ENCODE data around the gene TMEM175. TPM values are rescaled to one million over a fixed set of nuclear protein-coding genes. Genes with fewer than 3 reads are reported as not detected.
"Not testable (repeated sequence)": the region's sequence is repeated elsewhere in the genome, so short reads cannot be mapped to it uniquely, and the experiment has no call there.

The TMEM175 gene
- total RNA-seq, 1 donor from 2014 or later, result 18.3 TPM

DNA sequence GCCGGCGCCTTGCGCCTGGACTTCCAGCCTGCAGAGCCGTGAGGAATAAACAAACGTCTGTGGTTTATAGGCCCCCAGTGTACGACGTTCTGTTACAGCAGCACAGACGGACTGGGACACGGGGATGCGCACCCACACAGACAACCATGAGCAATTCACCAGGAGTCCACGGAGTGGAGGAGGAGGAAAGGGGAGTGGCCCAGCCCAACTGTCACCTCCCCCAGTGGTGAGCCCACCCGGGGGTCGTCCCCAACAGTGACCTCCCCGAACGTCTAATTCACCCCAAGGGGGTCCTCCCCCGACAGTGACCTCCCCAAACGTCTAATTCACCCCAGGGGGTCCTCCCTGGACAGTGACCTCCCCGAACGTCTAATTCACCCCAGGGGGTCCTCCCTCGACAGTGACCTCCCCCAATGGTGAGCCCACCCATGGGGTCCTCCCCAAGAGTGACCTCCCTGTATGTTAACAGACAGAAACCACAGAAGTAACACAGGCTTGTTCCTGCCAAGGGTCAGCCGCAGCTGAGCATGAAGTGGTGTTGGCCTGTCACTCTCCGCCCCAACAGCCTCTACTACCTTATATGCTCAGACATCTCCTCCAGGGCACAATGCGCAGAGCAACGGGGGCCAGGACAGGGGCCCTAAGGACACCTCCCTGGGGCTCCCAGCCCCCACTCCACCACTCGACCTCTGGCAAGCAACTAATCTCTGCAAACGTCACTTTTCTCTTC is 6.3 kb upstream of the TMEM175 start:
- Histone ChIP-seq H3K4me1 (ENCODE audit: control insufficient read depth in 3 of 3, insufficient read depth in 3 of 3, low read length in 3 of 3) (peaks cover 16 to 20% (median 17%) of the 10 kb centered on the region in 3 donors), H3K27me3 (ENCODE audit: control insufficient read depth in 3 of 3, insufficient read depth in 3 of 3, low read length in 3 of 3) (no peaks in the 10 kb centered on the region), H3K9me3 (ENCODE audit: control insufficient read depth in 3 of 3, low read length in 3 of 3) (no peaks in the 10 kb centered on the region), H3K4me3 (ENCODE audit: low read length in 3 of 3) (no peak overlapping the region), H3K27ac (ENCODE audit: low read depth, low read length) (no peak overlapping the region), H3K36me3 (ENCODE audit: control insufficient read depth in 3 of 3, insufficient read depth in 3 of 3, low read length in 3 of 3) (peaks cover 0 to 3% (median 0%) of the 10 kb centered on the region in 3 donors), H3K9ac (ENCODE audit: low read depth in 1 of 3, low read length in 3 of 3) (no peak overlapping the region)

DNA sequence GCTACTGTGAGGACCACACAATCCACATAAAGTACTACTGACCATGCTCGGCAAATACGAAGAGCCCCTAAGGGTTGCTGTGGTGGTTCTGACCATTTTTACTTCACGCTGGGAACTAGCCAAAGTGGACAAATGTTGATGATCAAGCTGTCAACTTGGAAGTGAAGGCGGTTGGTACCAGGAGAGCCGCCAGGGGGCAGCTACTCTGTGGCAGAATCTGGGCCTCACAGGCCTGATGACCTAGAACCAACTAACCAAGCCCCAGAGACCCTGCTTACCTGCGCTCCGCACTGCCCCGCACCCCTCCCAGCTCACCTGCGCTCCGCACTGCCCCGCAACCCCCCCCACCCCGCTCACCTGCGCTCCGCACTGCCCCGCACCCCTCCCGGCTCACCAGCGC is 5.7 kb upstream of the TMEM175 start:
- Histone ChIP-seq H3K27me3 (ENCODE audit: control insufficient read depth in 3 of 3, insufficient read depth in 3 of 3, low read length in 3 of 3) (no peaks in the 10 kb centered on the region), H3K36me3 (ENCODE audit: control insufficient read depth in 3 of 3, insufficient read depth in 3 of 3, low read length in 3 of 3) (peaks cover 0 to 3% (median 0%) of the 10 kb centered on the region in 3 donors), H3K27ac (ENCODE audit: low read depth, low read length) (no peak overlapping the region), H3K4me3 (ENCODE audit: low read length in 3 of 3) (no peak overlapping the region), H3K4me1 (ENCODE audit: control insufficient read depth in 3 of 3, insufficient read depth in 3 of 3, low read length in 3 of 3) (peaks cover 21 to 25% (median 21%) of the 10 kb centered on the region in 3 donors), H3K9me3 (ENCODE audit: control insufficient read depth in 3 of 3, low read length in 3 of 3) (no peaks in the 10 kb centered on the region), H3K9ac (ENCODE audit: low read depth in 1 of 3, low read length in 3 of 3) (no peak overlapping the region)

DNA sequence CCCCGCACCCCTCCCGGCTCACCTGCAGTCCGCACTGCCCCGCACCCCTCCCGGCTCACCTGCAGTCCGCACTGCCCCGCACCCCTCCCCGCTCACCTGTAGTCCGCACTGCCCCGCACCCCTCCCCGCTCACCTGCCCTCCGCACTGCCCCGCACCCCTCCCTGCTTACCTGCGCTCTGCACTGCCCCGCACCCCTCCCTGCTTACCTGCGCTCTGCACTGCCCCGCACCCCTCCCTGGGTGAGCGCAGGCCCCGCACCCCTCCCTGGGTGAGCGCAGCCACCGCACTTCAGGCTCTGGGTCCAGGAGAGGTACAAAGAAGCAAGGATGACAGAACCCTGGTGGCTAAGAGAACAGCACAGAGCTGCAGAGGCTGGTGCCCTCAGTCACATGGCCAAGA is 4.7 kb upstream of the TMEM175 start:
- not testable (repeated sequence) for H3K36me3 ChIP-seq (ENCODE audit: control insufficient read depth in 3 of 3, insufficient read depth in 3 of 3, low read length in 3 of 3); H3K9me3 ChIP-seq (ENCODE audit: control insufficient read depth in 3 of 3, low read length in 3 of 3); H3K27me3 ChIP-seq (ENCODE audit: control insufficient read depth in 3 of 3, insufficient read depth in 3 of 3, low read length in 3 of 3); H3K4me3 ChIP-seq (ENCODE audit: low read length in 3 of 3); H3K27ac ChIP-seq (ENCODE audit: low read depth, low read length); H3K9ac ChIP-seq (ENCODE audit: low read depth in 1 of 3, low read length in 3 of 3)
- H3K4me1 ChIP-seq (ENCODE audit: control insufficient read depth in 3 of 3, insufficient read depth in 3 of 3, low read length in 3 of 3), result peaks cover 22 to 25% (median 23%) of the 10 kb centered on the region in 3 donors

DNA sequence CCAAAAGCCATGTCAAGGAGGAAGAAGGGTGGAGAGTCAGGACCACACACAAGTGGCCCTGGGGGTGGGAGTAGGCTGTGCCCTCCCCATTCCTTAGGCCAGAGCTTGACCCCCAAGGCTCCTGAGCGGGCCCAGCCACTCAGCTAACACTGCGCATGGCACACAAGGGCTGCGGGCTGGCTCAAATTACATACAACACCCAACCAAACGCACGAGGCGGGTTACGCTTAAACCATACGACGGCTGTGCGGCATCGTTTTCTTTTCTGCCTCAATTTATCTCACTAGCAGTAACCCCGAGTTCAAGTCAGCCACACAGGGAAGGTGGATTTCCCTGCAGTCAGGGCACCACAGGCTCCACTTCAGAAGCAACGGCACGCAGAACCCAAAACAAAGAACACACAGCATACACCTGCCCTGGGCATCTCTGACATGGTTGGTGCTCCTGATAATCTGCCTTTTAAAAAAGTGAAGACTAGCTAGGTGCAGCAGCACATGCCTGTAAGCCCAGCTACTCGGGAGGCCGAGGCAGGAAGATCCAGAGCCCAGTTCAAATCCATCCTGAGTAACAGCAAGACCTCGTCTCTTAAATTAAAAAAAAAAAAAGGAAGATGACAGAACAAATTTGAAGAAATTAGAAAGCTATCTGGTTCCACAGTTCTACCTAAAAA is 3.0 kb upstream of the TMEM175 start:
- Histone ChIP-seq H3K27ac (ENCODE audit: low read depth, low read length) (no peak overlapping the region), H3K4me1 (ENCODE audit: control insufficient read depth in 3 of 3, insufficient read depth in 3 of 3, low read length in 3 of 3) (peaks cover 30 to 36% (median 30%) of the 10 kb centered on the region in 3 donors), H3K4me3 (ENCODE audit: low read length in 3 of 3) (no peak overlapping the region), H3K27me3 (ENCODE audit: control insufficient read depth in 3 of 3, insufficient read depth in 3 of 3, low read length in 3 of 3) (no peaks in the 10 kb centered on the region), H3K36me3 (ENCODE audit: control insufficient read depth in 3 of 3, insufficient read depth in 3 of 3, low read length in 3 of 3) (no peaks in the 10 kb centered on the region), H3K9ac (ENCODE audit: low read depth in 1 of 3, low read length in 3 of 3) (no peak overlapping the region), H3K9me3 (ENCODE audit: control insufficient read depth in 3 of 3, low read length in 3 of 3) (no peaks in the 10 kb centered on the region)

DNA sequence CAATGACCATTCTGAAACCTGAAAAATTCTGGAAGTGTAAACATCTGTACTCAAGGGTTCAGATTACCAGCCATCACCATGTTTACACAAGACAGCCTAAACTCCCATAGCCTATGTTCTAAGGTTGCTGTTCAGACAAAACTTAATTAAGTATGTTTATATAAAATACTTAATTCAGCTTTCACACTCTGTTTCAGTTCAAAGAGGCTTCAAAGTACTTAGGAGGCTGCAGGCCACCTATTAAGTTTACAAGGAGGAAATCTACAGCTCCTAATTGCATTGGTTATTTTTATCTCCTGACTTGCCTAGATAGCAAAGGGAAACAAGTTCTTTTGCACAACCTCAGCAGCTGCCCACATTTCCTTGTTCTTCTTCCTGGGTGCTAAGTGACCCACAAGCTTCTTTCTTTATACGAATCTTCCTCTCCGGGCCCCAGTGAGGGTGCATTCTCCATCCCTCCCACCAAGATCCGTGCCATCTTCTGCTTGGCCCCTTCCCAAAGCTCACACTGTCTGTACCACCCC is 2.2 kb upstream of the TMEM175 start:
- H3K27ac ChIP-seq (ENCODE audit: low read depth, low read length), result no peak overlapping the region
- H3K4me1 ChIP-seq (ENCODE audit: control insufficient read depth in 3 of 3, insufficient read depth in 3 of 3, low read length in 3 of 3), result peaks cover 30 to 36% (median 30%) of the 10 kb centered on the region in 3 donors
- H3K4me3 ChIP-seq (ENCODE audit: low read length in 3 of 3), result peak overlapping the region in 2 of 3 donors; percentile 44 to 99
- no peaks in the 10 kb centered on the region for H3K9me3 ChIP-seq (ENCODE audit: control insufficient read depth in 3 of 3, low read length in 3 of 3)
- H3K36me3 ChIP-seq (ENCODE audit: control insufficient read depth in 3 of 3, insufficient read depth in 3 of 3, low read length in 3 of 3), result no peaks in the 10 kb centered on the region
- H3K27me3 ChIP-seq (ENCODE audit: control insufficient read depth in 3 of 3, insufficient read depth in 3 of 3, low read length in 3 of 3), result no peaks in the 10 kb centered on the region
- peak overlapping the region in 1 of 3 donors; percentile 46 for H3K9ac ChIP-seq (ENCODE audit: low read depth in 1 of 3, low read length in 3 of 3)

DNA sequence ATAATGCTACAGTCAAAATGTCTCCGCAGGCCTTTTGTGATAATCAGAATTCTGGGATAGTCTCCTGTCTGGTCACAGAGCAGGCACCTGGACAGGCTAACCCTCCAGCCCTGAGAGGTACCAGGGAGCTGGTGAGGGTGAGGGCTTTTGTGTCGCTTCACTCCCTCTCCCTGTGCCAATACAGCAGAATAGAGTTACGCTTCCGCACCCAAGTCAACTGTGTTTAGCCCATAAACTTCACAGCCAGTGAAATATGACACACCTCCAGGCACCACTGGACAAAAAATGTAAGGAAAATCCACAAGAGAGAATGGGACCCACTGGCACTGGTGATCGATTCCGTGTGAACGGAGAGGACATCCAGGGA is 1.4 kb upstream of the TMEM175 start:
- no peaks in the 10 kb centered on the region for H3K27me3 ChIP-seq (ENCODE audit: control insufficient read depth in 3 of 3, insufficient read depth in 3 of 3, low read length in 3 of 3)
- H3K36me3 ChIP-seq (ENCODE audit: control insufficient read depth in 3 of 3, insufficient read depth in 3 of 3, low read length in 3 of 3), result no peaks in the 10 kb centered on the region
- peak overlapping the region; percentile 46 to 99 (median 95) for H3K9ac ChIP-seq (ENCODE audit: low read depth in 1 of 3, low read length in 3 of 3)
- H3K27ac ChIP-seq (ENCODE audit: low read depth, low read length), result peak overlapping the region; percentile 94
- peak overlapping the region; percentile 90 to 99 (median 98) for H3K4me3 ChIP-seq (ENCODE audit: low read length in 3 of 3)
- H3K4me1 ChIP-seq (ENCODE audit: control insufficient read depth in 3 of 3, insufficient read depth in 3 of 3, low read length in 3 of 3), result peaks cover 30 to 36% (median 30%) of the 10 kb centered on the region in 3 donors
- no peaks in the 10 kb centered on the region for H3K9me3 ChIP-seq (ENCODE audit: control insufficient read depth in 3 of 3, low read length in 3 of 3)

DNA sequence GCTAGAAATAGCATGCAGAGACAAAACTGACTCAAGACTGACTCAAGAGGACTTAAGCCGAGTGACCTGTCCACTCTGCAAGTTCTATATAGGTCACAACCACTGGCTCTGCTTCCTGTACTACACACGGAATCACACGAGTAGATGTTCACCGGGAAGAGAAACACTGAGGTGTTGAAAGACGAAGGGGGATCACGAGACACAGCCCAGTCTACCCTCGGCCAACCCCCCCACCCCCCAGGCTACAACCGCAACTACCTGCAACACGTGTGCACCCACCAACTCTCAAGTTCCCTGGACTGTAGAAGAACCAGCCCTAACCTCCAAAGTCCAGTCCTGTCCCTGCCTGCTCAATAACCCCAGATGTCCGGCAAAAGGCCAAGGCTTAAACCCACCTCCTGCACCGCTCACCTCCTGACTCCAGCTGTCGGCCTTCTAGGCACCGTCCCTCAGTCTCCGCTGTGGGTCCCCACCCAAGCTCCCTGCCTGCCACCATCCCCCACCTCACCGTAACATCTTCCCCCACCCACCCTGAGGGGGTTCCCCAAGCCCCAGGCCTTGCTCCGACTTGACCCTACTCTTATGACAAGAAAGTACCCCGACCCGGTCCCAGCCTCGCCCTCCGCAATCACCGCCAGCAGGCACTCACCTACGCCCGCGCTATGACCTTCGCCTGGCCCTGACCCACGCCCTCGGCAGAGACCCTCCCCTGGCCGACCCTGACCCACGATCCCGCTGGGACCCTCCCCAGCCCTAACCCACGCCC is 883 bp upstream of the TMEM175 start:
- peak overlapping the region; percentile 94 for H3K27ac ChIP-seq (ENCODE audit: low read depth, low read length)
- H3K9ac ChIP-seq (ENCODE audit: low read depth in 1 of 3, low read length in 3 of 3), result peak overlapping the region; percentile 95 to 99 (median 99)
- H3K4me3 ChIP-seq (ENCODE audit: low read length in 3 of 3), result peak overlapping the region; percentile 90 to 99 (median 98)
- peaks cover 27 to 36% (median 28%) of the 10 kb centered on the region in 3 donors for H3K4me1 ChIP-seq (ENCODE audit: control insufficient read depth in 3 of 3, insufficient read depth in 3 of 3, low read length in 3 of 3)
- H3K36me3 ChIP-seq (ENCODE audit: control insufficient read depth in 3 of 3, insufficient read depth in 3 of 3, low read length in 3 of 3), result no peaks in the 10 kb centered on the region
- no peaks in the 10 kb centered on the region for H3K9me3 ChIP-seq (ENCODE audit: control insufficient read depth in 3 of 3, low read length in 3 of 3)
- H3K27me3 ChIP-seq (ENCODE audit: control insufficient read depth in 3 of 3, insufficient read depth in 3 of 3, low read length in 3 of 3), result no peaks in the 10 kb centered on the region

DNA sequence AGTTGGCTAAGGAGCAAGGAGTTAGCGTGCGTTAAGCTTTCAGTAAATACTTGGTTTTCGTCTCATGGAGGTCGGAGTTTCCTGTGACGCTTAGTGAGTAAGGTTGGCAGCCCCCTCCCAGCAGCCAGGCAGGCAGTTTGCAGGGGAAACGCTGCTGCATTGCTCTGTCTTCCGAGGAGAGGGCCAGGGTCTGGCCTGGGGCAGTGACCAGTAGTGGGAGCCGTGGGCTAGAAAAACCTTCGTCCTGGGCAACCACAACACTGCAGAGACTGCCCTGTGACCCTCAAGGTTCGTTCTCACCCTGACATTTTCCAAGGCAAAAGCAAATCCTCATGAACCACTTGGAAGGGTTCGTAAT is 432 bp downstream of the TMEM175 start:
- Histone ChIP-seq H3K4me1 (ENCODE audit: control insufficient read depth in 3 of 3, insufficient read depth in 3 of 3, low read length in 3 of 3) (peaks cover 27 to 36% (median 28%) of the 10 kb centered on the region in 3 donors), H3K4me3 (ENCODE audit: low read length in 3 of 3) (peak overlapping the region; percentile 98 to 99 (median 99)), H3K27ac (ENCODE audit: low read depth, low read length) (peak overlapping the region; percentile 94)

DNA sequence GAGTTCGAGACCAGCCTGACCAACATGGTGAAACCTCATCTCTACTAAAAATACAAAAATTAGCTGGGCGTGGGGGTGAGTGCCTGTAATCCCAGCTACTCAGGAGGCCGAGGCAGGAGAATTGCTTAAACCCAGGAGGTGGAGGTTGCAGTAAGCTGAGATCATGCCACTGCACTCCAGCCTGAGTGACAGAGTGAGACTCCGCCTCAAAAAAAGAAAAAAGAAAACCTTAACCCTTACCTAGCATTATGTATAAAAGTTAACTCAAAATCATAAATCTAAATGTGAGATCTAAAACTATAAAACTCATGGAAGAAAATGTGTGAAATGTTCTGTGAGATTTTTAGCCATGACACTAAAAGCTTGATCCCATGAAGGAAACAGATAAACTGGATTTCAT is 7.2 kb downstream of the TMEM175 start:
- not testable (repeated sequence) for H3K4me1 ChIP-seq (ENCODE audit: control insufficient read depth in 3 of 3, insufficient read depth in 3 of 3, low read length in 3 of 3); H3K36me3 ChIP-seq (ENCODE audit: control insufficient read depth in 3 of 3, insufficient read depth in 3 of 3, low read length in 3 of 3); H3K9ac ChIP-seq (ENCODE audit: low read depth in 1 of 3, low read length in 3 of 3); H3K9me3 ChIP-seq (ENCODE audit: control insufficient read depth in 3 of 3, low read length in 3 of 3); H3K27ac ChIP-seq (ENCODE audit: low read depth, low read length); H3K27me3 ChIP-seq (ENCODE audit: control insufficient read depth in 3 of 3, insufficient read depth in 3 of 3, low read length in 3 of 3); H3K4me3 ChIP-seq (ENCODE audit: low read length in 3 of 3)

More for the DNA sequence above, 432 bp downstream of the TMEM175 start:
- H3K9me3 ChIP-seq (ENCODE audit: control insufficient read depth in 3 of 3, low read length in 3 of 3), result no peaks in the 10 kb centered on the region
- H3K9ac ChIP-seq (ENCODE audit: low read depth in 1 of 3, low read length in 3 of 3), result peak overlapping the region; percentile 98 to 99 (median 99)
- H3K36me3 ChIP-seq (ENCODE audit: control insufficient read depth in 3 of 3, insufficient read depth in 3 of 3, low read length in 3 of 3), result no peaks in the 10 kb centered on the region
- H3K27me3 ChIP-seq (ENCODE audit: control insufficient read depth in 3 of 3, insufficient read depth in 3 of 3, low read length in 3 of 3), result no peaks in the 10 kb centered on the region

Data from skeletal muscle tissue (tissue), 4 donors.